ENCODE results near the gene CYB5D1.
"Not testable (repeated sequence)": the region's sequence is repeated elsewhere in the genome, so short reads cannot be mapped to it uniquely, and the experiment has no call there.

Gene CYB5D1

GRCh38 chr17:7859028-7859427 lies 1.2 kb downstream of the CYB5D1 start:
- TF ChIP-seq CTCF (conservative IDR thresholded peaks at IDR 0.05; ENCODE audit: control insufficient read depth, insufficient read depth, low read depth, low read length) = no peak
- DNase-seq (ENCODE audit: low read depth) = no peak
- peak overlapping the region; percentile 88 for H3K4me3 ChIP-seq (ENCODE audit: control insufficient read depth, low read depth, low read length)

GRCh38 chr17:7862692-7863437 lies 5.1 kb downstream of the CYB5D1 start:
- DNase-seq (ENCODE audit: low read depth) = peak; percentile 66
- no peak overlapping the region for H3K4me3 ChIP-seq (ENCODE audit: control insufficient read depth, low read depth, low read length)
- TF ChIP-seq CTCF (conservative IDR thresholded peaks at IDR 0.05; ENCODE audit: control insufficient read depth, insufficient read depth, low read depth, low read length) = peak; percentile 69

DNA sequence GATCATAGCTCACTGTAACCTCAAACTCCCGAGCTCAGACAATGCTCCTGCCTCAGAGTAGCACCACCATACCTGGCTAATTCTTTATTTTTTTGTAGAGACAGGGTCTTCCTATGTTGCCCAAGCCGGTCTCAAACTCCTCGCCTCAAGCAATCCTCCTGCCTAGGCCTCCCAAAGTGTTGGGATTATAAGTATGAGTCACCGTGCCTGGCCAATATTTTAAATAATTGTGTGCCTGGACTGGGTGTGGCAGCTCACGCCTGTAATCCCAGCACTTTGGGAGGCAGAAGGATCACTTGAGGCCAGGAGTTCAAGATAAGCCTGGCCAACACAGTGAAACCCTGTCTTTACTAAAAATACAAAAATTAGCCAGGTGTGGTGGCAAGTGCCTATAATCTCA lies 6.6 kb downstream of the CYB5D1 start:
- not testable (repeated sequence) for H3K4me3 ChIP-seq (ENCODE audit: control insufficient read depth, low read depth, low read length); DNase-seq (ENCODE audit: low read depth)

DNA sequence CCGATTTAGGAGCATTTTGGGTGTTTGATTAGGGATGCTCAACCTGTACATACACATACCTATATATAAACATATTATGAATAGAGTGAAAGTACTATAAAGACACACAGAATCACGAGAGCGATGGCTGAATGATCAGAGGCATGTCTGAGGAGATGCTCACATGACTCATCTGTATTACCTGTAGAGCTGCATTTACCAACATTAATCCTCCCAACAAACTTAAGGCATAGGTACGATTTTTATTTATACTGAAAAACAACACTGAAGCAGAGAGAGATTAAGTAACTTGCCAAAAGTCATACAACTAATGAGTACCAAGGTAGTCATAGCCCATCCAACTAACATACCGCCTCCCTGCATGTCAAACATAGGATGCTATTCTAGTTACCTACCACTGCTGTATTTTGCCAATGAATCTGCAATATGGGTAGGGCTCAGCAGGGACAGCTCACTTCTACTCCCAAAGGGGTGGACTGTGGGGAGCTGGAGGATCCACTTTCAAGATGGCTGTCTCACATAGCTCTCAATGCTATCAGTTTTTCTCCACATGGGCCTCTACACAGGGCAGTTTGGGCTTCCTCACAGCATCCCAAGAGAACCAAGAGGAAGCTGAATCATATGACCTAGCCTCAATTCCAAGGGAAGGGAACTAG lies 7.3 kb downstream of the CYB5D1 start:
- DNase-seq (ENCODE audit: low read depth) = peak; percentile 48
- H3K4me3 ChIP-seq (ENCODE audit: control insufficient read depth, low read depth, low read length) = no peak overlapping the region
- no peak for TF ChIP-seq CTCF (conservative IDR thresholded peaks at IDR 0.05; ENCODE audit: control insufficient read depth, insufficient read depth, low read depth, low read length)

GRCh38 chr17:7867881-7868329 lies 10.1 kb downstream of the CYB5D1 start:
- no peak for DNase-seq (ENCODE audit: low read depth)
- no peak overlapping the region for H3K4me3 ChIP-seq (ENCODE audit: control insufficient read depth, low read depth, low read length)
- TF ChIP-seq CTCF (conservative IDR thresholded peaks at IDR 0.05; ENCODE audit: control insufficient read depth, insufficient read depth, low read depth, low read length) = no peak

DNA sequence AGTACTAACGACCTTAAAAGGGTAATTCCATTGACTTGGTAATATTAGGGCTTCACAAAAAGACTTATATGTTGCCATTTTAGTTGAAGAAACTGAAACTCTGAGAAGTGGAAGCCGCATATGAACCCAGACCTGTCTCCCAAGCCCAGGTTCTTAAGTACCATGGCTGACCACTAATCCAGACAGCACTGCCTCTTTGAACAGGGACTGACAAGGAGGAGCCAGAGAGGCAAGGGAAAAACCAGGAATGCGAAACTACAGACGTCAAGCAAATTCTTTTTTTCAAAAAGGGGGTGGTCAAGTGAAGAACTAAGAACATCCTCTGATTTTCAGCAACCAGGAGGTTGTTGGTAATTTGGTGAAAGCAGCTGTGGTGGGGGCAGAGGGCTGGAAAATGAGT lies 15.2 kb downstream of the CYB5D1 start:
- TF ChIP-seq CTCF (conservative IDR thresholded peaks at IDR 0.05; ENCODE audit: control insufficient read depth, insufficient read depth, low read depth, low read length) = no peak
- DNase-seq (ENCODE audit: low read depth) = no peak
- H3K4me3 ChIP-seq (ENCODE audit: control insufficient read depth, low read depth, low read length) = no peak overlapping the region

DNA sequence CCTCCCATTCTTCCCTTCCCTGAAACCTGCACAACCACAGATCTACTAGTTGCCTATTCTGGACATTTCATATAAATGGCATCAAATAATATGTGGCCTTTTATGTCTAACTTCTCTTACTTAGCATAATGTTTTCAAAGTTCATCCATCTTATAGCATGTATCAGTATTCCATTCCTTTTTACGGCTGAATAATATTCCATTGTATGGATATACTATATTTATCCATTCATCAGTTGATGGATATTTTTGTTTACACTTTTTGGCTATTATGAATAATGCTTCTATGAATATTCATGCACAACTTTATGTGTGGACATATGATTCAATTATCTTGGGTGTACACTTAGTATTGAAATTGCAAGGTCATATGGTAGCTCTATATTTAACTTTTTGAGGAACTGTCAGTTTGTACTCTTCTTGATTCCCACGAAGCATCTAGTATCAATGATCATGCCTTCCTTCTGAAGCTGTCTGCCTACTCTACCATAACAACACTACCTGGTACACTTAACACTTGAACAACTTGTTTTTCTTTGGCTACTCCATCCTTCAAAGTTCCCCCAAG lies 18.1 kb downstream of the CYB5D1 start:
- no peak for TF ChIP-seq CTCF (conservative IDR thresholded peaks at IDR 0.05; ENCODE audit: control insufficient read depth, insufficient read depth, low read depth, low read length)
- no peak for DNase-seq (ENCODE audit: low read depth)
- no peak overlapping the region for H3K4me3 ChIP-seq (ENCODE audit: control insufficient read depth, low read depth, low read length)
